GM12873 (cell line): ENCODE data around the gene CREM.

Source experiments
- TF ChIP-seq, protein P1 (sequence below): IDR thresholded peaks from 2 replicates; pipeline ENCODE4 v1.5.1; 2012; ENCODE audit warnings: low read depth, mild to moderate bottlenecking, moderate library complexity, low read length, control low read depth; ENCODE audit not compliant: insufficient read depth; ENCODE audit errors: missing control alignments

CREM gene

DNA sequence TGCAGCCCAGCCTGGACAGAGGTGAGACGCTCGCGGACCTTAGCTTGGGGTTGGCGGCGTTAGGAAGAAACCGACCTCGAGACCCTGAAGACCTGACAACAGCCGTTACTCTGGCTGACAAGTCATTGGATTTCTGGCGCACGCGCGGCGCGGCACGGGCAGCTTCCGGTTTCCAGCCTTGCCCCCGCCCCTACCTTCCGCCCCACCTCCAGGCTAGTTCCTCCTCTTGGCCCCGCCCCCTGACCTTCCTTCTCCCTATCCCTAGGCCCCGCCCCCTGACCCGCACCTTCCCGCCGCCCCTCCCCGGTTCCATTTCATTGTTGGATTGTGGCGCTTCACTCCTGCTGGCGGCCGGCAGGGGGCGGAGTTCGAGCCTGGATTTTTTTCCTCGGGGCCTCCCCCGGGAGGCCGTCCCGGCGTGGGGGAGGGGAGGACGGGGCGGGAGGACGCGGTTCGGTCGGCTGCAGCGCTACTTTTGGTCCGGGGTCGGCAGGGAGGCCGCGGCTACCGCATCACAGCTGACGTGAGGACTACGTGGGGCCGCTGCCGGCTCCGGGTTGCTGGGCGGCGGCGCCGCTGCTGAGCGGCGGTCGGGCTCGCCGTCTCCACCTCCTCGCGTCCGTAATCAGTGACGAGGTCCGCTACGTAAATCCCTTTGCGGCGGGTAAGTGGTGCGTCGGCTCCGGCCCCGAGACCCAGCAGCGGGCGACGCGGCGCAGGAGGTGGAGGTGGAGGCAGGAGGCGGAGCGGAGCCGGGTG, at the start of gene CREM:
CREM (plus strand) TSS at position 317 of the 759 bp plus-strand sequence. CDS start 10,990 bp downstream, outside the sequence.
- TF ChIP-seq, protein P1, sequence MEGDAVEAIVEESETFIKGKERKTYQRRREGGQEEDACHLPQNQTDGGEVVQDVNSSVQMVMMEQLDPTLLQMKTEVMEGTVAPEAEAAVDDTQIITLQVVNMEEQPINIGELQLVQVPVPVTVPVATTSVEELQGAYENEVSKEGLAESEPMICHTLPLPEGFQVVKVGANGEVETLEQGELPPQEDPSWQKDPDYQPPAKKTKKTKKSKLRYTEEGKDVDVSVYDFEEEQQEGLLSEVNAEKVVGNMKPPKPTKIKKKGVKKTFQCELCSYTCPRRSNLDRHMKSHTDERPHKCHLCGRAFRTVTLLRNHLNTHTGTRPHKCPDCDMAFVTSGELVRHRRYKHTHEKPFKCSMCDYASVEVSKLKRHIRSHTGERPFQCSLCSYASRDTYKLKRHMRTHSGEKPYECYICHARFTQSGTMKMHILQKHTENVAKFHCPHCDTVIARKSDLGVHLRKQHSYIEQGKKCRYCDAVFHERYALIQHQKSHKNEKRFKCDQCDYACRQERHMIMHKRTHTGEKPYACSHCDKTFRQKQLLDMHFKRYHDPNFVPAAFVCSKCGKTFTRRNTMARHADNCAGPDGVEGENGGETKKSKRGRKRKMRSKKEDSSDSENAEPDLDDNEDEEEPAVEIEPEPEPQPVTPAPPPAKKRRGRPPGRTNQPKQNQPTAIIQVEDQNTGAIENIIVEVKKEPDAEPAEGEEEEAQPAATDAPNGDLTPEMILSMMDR: peak; percentile 67

- TF ChIP-seq, protein P1: no peak
Measured at GRCh38 chr10:35079265-35079664, 47.4 kb upstream of the CREM start.

GRCh38 chr10:35079763-35080162, 46.9 kb upstream of the CREM start:
- TF ChIP-seq, protein P1: no peak

GRCh38 chr10:35083242-35083641, 43.4 kb upstream of the CREM start:
- TF ChIP-seq, protein P1: no peak

DNA sequence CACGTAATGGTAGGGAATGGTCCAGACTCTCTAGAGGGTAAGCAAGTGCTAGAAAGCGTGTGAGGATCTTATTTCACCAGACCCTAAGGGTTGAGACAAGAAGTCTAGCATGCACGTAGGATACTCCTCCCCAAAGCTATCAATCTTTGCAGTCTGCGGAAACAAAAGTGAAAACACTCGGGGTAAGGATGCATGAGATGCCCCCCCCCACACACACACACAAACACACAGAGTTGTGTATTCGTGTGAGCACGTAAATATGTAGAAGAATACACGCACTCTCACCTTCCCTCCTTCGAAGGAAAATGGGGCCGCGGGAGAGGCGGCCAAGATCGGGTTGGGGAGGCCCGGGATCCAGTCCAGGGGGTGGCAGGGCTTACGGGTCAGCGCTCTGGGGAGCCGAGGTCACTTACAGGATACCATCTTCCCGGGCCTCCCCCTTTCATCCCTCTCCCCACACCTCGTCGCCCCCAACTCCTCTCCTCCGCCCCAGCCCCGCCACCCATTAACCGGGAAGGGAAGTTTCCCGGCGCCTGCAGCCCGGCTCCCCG, 37.0 kb upstream of the CREM start:
- TF ChIP-seq, protein P1: no peak

GRCh38 chr10:35090162-35090954, 36.3 kb upstream of the CREM start, which contains the start of gene CUL2:
Gene CUL2, minus strand, starts transcription at chr10:35090341. Its CDS starts 19,024 bp downstream, at chr10:35071317.
- TF ChIP-seq, protein P1: no peak
